ENCODE results near the gene FAM234A. TPM values are rescaled to one million over a fixed set of nuclear protein-coding genes. Genes with fewer than 3 reads are reported as not detected.

Gene FAM234A
- total and polyA plus RNA-seq, 2 donors from 2014 or later = 65.3 to 109 TPM

DNA sequence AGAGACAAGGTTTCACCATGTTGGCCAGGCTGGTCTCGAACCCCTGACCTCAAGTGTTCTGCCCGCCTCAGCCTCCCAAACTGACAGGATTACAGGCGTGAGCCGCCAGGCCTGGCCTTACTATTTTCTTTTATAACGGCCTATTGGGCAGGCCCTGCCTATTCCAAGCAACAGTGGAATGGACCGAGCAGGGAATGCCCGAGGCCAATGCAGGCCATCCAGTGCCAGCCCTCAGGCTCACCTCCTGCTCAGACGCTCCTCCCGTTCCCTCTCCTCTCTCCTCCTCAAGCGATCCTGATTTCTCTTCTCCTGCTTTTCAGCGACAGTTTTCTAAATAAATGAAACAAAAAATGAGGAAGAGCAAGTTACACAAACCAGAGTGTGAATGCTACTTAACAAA, 41.9 kb upstream of the FAM234A start:
- DNase-seq (no peak), FAIRE-seq (no peak)
- TF ChIP-seq, protein P1, sequence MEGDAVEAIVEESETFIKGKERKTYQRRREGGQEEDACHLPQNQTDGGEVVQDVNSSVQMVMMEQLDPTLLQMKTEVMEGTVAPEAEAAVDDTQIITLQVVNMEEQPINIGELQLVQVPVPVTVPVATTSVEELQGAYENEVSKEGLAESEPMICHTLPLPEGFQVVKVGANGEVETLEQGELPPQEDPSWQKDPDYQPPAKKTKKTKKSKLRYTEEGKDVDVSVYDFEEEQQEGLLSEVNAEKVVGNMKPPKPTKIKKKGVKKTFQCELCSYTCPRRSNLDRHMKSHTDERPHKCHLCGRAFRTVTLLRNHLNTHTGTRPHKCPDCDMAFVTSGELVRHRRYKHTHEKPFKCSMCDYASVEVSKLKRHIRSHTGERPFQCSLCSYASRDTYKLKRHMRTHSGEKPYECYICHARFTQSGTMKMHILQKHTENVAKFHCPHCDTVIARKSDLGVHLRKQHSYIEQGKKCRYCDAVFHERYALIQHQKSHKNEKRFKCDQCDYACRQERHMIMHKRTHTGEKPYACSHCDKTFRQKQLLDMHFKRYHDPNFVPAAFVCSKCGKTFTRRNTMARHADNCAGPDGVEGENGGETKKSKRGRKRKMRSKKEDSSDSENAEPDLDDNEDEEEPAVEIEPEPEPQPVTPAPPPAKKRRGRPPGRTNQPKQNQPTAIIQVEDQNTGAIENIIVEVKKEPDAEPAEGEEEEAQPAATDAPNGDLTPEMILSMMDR (IDR thresholded peaks at IDR 0.05; ENCODE audit: borderline replicate concordance, extremely low read depth, insufficient read depth) = no peak

DNA sequence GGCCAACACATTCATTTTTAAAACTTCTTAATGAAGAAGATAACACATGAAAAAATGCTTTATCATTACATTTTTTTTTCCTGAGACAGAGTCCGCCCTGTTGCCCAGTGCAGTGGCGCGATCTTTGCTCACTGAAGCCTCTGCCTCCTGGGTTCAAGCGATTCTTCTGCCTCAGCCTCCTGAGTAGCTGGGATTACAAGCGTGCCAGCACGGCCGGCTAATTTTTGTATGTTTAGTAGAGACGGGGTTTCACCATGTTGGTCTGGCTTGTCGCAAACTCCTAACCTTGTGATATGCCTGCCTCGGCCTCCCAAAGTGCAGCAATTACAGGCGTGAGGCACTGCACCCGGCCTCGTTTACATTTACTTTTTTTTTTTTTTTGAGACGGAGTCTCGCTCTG, 41.2 kb upstream of the FAM234A start:
- peaks cover 6 to 70% (median 45%) of the 10 kb centered on the region in 3 donors for H3K36me3 ChIP-seq (ENCODE audit: control insufficient read depth in 2 of 3, insufficient read depth in 3 of 3, low read length in 3 of 3)
- H3K27me3 ChIP-seq (ENCODE audit: control insufficient read depth, insufficient read depth, low read length) = no peaks in the 10 kb centered on the region
- intact Hi-C loops (cut with DNase I) = no loop called here
- no peak overlapping the region for H3K9ac ChIP-seq (ENCODE audit: low read length in 3 of 3)
- TF ChIP-seq, protein P1 (IDR thresholded peaks at IDR 0.05; ENCODE audit: borderline replicate concordance, extremely low read depth, insufficient read depth) = no peak
- FAIRE-seq (no peak), DNase-seq (no peak)
- no peak overlapping the region for H3K27ac ChIP-seq (ENCODE audit: low read depth in 2 of 2, low read length in 2 of 2)
- no peak overlapping the region for H3K4me3 ChIP-seq (ENCODE audit: low read length in 3 of 3)
- no peaks in the 10 kb centered on the region for H3K9me3 ChIP-seq (ENCODE audit: control insufficient read depth in 2 of 3, insufficient read depth in 1 of 3, low read length in 3 of 3)
- H3K4me1 ChIP-seq (ENCODE audit: control insufficient read depth in 2 of 3, insufficient read depth in 2 of 3, low read depth in 1 of 3, low read length in 3 of 3) = no peaks in the 10 kb centered on the region

More for the DNA sequence above, 41.9 kb upstream of the FAM234A start:
- Histone ChIP-seq H3K9me3 (ENCODE audit: control insufficient read depth in 2 of 3, insufficient read depth in 1 of 3, low read length in 3 of 3) (no peaks in the 10 kb centered on the region), H3K27ac (ENCODE audit: low read depth in 2 of 2, low read length in 2 of 2) (no peak overlapping the region), H3K36me3 (ENCODE audit: control insufficient read depth in 2 of 3, insufficient read depth in 3 of 3, low read length in 3 of 3) (peaks cover 4 to 67% (median 43%) of the 10 kb centered on the region in 3 donors), H3K9ac (ENCODE audit: low read length in 3 of 3) (no peak overlapping the region), H3K4me1 (ENCODE audit: control insufficient read depth in 2 of 3, insufficient read depth in 2 of 3, low read depth in 1 of 3, low read length in 3 of 3) (no peaks in the 10 kb centered on the region), H3K4me3 (ENCODE audit: low read length in 3 of 3) (no peak overlapping the region), H3K27me3 (ENCODE audit: control insufficient read depth, insufficient read depth, low read length) (no peaks in the 10 kb centered on the region)
- intact Hi-C loops (cut with DNase I) = no loop called here

GRCh38 chr16:194516-194915, 40.1 kb upstream of the FAM234A start:
- no peak for DNase-seq
- Histone ChIP-seq H3K4me3 (ENCODE audit: low read length in 3 of 3) (no peak overlapping the region), H3K36me3 (ENCODE audit: control insufficient read depth in 2 of 3, insufficient read depth in 3 of 3, low read length in 3 of 3) (peaks cover 6 to 74% (median 39%) of the 10 kb centered on the region in 3 donors), H3K27ac (ENCODE audit: low read depth in 2 of 2, low read length in 2 of 2) (no peak overlapping the region), H3K9me3 (ENCODE audit: control insufficient read depth in 2 of 3, insufficient read depth in 1 of 3, low read length in 3 of 3) (no peaks in the 10 kb centered on the region), H3K4me1 (ENCODE audit: control insufficient read depth in 2 of 3, insufficient read depth in 2 of 3, low read depth in 1 of 3, low read length in 3 of 3) (no peaks in the 10 kb centered on the region), H3K9ac (ENCODE audit: low read length in 3 of 3) (no peak overlapping the region), H3K27me3 (ENCODE audit: control insufficient read depth, insufficient read depth, low read length) (no peaks in the 10 kb centered on the region)
- no peak for FAIRE-seq
- intact Hi-C loops (cut with DNase I) = no loop called here
- TF ChIP-seq, protein P1 (IDR thresholded peaks at IDR 0.05; ENCODE audit: borderline replicate concordance, extremely low read depth, insufficient read depth) = no peak

DNA sequence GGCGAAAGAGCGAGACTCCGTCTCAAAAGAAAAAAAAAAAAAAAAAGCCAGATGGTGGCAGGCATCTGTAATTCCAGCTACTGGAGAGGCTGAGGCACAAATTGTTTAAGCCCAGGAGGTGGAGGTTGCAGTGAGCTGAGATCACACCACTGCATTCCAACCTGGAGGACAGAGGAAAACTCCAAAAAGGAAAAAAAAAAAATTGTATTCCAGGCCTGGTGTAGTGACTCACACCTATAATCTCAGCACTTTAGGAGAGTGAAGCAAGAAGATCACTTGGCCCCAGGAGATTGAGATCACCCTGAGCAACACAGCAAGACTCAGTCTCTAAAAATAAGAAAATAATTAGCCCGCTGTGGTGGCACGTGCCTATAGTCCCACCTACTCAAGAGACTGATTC, 34.2 kb upstream of the FAM234A start:
- FAIRE-seq = no peak
- intact Hi-C loops (cut with DNase I) = no loop called here
- DNase-seq = no peak
- Histone ChIP-seq H3K9ac (ENCODE audit: low read length in 3 of 3) (no peak overlapping the region), H3K36me3 (ENCODE audit: control insufficient read depth in 2 of 3, insufficient read depth in 3 of 3, low read length in 3 of 3) (peaks cover 8 to 49% (median 16%) of the 10 kb centered on the region in 3 donors), H3K27me3 (ENCODE audit: control insufficient read depth, insufficient read depth, low read length) (no peaks in the 10 kb centered on the region), H3K9me3 (ENCODE audit: control insufficient read depth in 2 of 3, insufficient read depth in 1 of 3, low read length in 3 of 3) (no peaks in the 10 kb centered on the region), H3K4me3 (ENCODE audit: low read length in 3 of 3) (no peak overlapping the region), H3K27ac (ENCODE audit: low read depth in 2 of 2, low read length in 2 of 2) (no peak overlapping the region), H3K4me1 (ENCODE audit: control insufficient read depth in 2 of 3, insufficient read depth in 2 of 3, low read depth in 1 of 3, low read length in 3 of 3) (no peaks in the 10 kb centered on the region)
- TF ChIP-seq, protein P1 (IDR thresholded peaks at IDR 0.05; ENCODE audit: borderline replicate concordance, extremely low read depth, insufficient read depth) = no peak
